Trophoblast cell (in vitro differentiated cells and primary cell): ENCODE data around the gene KSR1.
A peak's percentile ranks its signal among the peaks of the same experiment; 100 is the strongest.

Experiments
- DNase-seq, 2 donors: peaks; one replicate each; pipeline ENCODE4 v3.0.0-alpha.2; 2016
- H2AFZ ChIP-seq: 2 replicates; pipeline ENCODE4 v1.6.1; 2013; ENCODE audit warnings: low read length, moderate library complexity, mild to moderate bottlenecking; ENCODE audit not compliant: insufficient read depth, poor library complexity
- H2AK5ac ChIP-seq: 2 replicates; pipeline ENCODE4 v1.6.1; 2013; ENCODE audit warnings: mild to moderate bottlenecking, low read length
- H2BK120ac ChIP-seq: 2 replicates; pipeline ENCODE4 v1.6.1; 2013; ENCODE audit warnings: low read length, mild to moderate bottlenecking, moderate library complexity; ENCODE audit not compliant: insufficient read depth, poor library complexity
- H2BK12ac ChIP-seq: 2 replicates; pipeline ENCODE4 v1.6.1; 2013; ENCODE audit warnings: mild to moderate bottlenecking, low read length, moderate library complexity
- H2BK5ac ChIP-seq: 2 replicates; pipeline ENCODE4 v1.6.1; 2013; ENCODE audit warnings: low read length, low read depth, moderate library complexity, mild to moderate bottlenecking; ENCODE audit not compliant: poor library complexity
- H3K14ac ChIP-seq: 2 replicates; pipeline ENCODE4 v1.6.1; 2013; ENCODE audit warnings: mild to moderate bottlenecking, low read length
- H3K18ac ChIP-seq: 2 replicates; pipeline ENCODE4 v1.6.1; 2013; ENCODE audit warnings: mild to moderate bottlenecking, low read length
- H3K23ac ChIP-seq: 2 replicates; pipeline ENCODE4 v1.6.1; 2013; ENCODE audit warnings: low read length
- H3K27ac ChIP-seq: 2 replicates; pipeline ENCODE4 v1.5.1; 2013; ENCODE audit warnings: low read depth, mild to moderate bottlenecking, inconsistent platforms, low read length, moderate library complexity
- H3K27me3 ChIP-seq: 2 replicates; pipeline ENCODE4 v1.6.1; 2013; ENCODE audit warnings: inconsistent platforms, mild to moderate bottlenecking, low read length, moderate library complexity; ENCODE audit not compliant: insufficient read depth
- H3K36me3 ChIP-seq, 2 experiments: 1 replicate in 1 of 2; 2 replicates in 1 of 2; pipeline ENCODE4 v1.6.1; 2013; ENCODE audit warnings: low read length in 2 of 2, mild to moderate bottlenecking in 2 of 2, moderate library complexity in 1 of 2; ENCODE audit not compliant: insufficient read depth in 2 of 2, control insufficient read depth in 1 of 2
- H3K4ac ChIP-seq: 2 replicates; pipeline ENCODE4 v1.6.1; 2013; ENCODE audit warnings: low read depth, mild to moderate bottlenecking, low read length, moderate library complexity
- H3K4me1 ChIP-seq, 2 experiments: 1 replicate in 1 of 2; 2 replicates in 1 of 2; pipeline ENCODE4 v1.6.1; 2013; ENCODE audit warnings: low read length in 2 of 2, mild to moderate bottlenecking in 2 of 2, moderate library complexity in 1 of 2; ENCODE audit not compliant: insufficient read depth in 2 of 2, control insufficient read depth in 1 of 2
- H3K4me2 ChIP-seq: 2 replicates; pipeline ENCODE4 v1.6.1; 2013; ENCODE audit warnings: inconsistent platforms, mild to moderate bottlenecking, low read length, moderate library complexity
- H3K4me3 ChIP-seq: 2 replicates; pipeline ENCODE4 v1.5.1; 2013; ENCODE audit warnings: mild to moderate bottlenecking, low read depth, low read length, inconsistent platforms
- H3K79me1 ChIP-seq: one replicate; pipeline ENCODE4 v1.6.1; 2013; ENCODE audit warnings: low read length
- H3K79me2 ChIP-seq: 2 replicates; pipeline ENCODE4 v1.6.1; 2013; ENCODE audit warnings: low read length, mild to moderate bottlenecking; ENCODE audit not compliant: control insufficient read depth, insufficient read depth, poor library complexity
- H3K9ac ChIP-seq: 2 replicates; pipeline ENCODE4 v1.6.1; 2013; ENCODE audit warnings: mild to moderate bottlenecking, low read length
- H3K9me3 ChIP-seq: 2 replicates; pipeline ENCODE4 v1.6.1; 2013; ENCODE audit warnings: low read depth, mild to moderate bottlenecking, control low read depth, inconsistent platforms, low read length; ENCODE audit not compliant: insufficient read depth
- H4K12ac ChIP-seq: 2 replicates; pipeline ENCODE4 v1.6.1; 2013; ENCODE audit warnings: low read depth, mild to moderate bottlenecking, low read length, moderate library complexity
- H4K8ac ChIP-seq: 2 replicates; pipeline ENCODE4 v1.6.1; 2013; ENCODE audit warnings: low read depth, mild to moderate bottlenecking, low read length, moderate library complexity
- H4K91ac ChIP-seq: one replicate; pipeline ENCODE4 v1.6.1; 2013; ENCODE audit warnings: low read depth, mild to moderate bottlenecking, low read length, moderate library complexity
- WGBS: extraction: QIAGEN DNeasy Blood & Tissue Kit; methylation state at CpG from one replicate; pipeline ENCODE4 v1.1.7; 2013; ENCODE audit warnings: missing lambda C conversion rate; ENCODE audit not compliant: insufficient read length, insufficient coverage; ENCODE audit errors: extremely low coverage; 5-methylcytosine and 5-hydroxymethylcytosine counted together

KSR1 gene

GRCh38 chr17:27572665-27573064 is 116.4 kb downstream of the KSR1 start:
- Histone ChIP-seq H3K36me3 (no peaks in the 10 kb centered on the region), H3K9me3 (no peaks in the 10 kb centered on the region), H2BK12ac (no peak overlapping the region), H3K4me2 (no peak overlapping the region), H2AFZ (no peak overlapping the region), H2BK5ac (no peak overlapping the region), H4K12ac (no peak overlapping the region), H3K79me1 (peaks cover 19% of the 10 kb centered on the region), H2AK5ac (no peak overlapping the region), H3K4me3 (no peak overlapping the region), H3K23ac (no peak overlapping the region), H3K79me2 (peaks cover 9% of the 10 kb centered on the region), H3K27ac (no peak overlapping the region), H4K8ac (no peak overlapping the region), H4K91ac (peak overlapping the region; percentile 8), H2BK120ac (no peak overlapping the region), H3K4me1 (peaks cover 26 to 56% of the 10 kb centered on the region in 2 experiments), H3K14ac (no peak overlapping the region), H3K18ac (no peak overlapping the region), H3K4ac (no peak overlapping the region), H3K27me3 (no peaks in the 10 kb centered on the region), H3K9ac (no peak overlapping the region)
- no CpG with 5 or more reads among the region's 7 CpGs for WGBS
- no peak for DNase-seq

- Histone ChIP-seq H3K14ac (no peak overlapping the region), H3K9ac (no peak overlapping the region), H4K12ac (no peak overlapping the region), H3K4me3 (no peak overlapping the region), H2BK5ac (no peak overlapping the region), H3K4me2 (no peak overlapping the region), H3K27me3 (no peaks in the 10 kb centered on the region), H3K27ac (no peak overlapping the region), H2BK120ac (no peak overlapping the region), H3K79me1 (peaks cover 24% of the 10 kb centered on the region), H2AFZ (no peak overlapping the region), H4K8ac (no peak overlapping the region), H3K18ac (no peak overlapping the region), H2BK12ac (no peak overlapping the region), H3K9me3 (no peaks in the 10 kb centered on the region), H3K4me1 (peaks cover 33 to 61% of the 10 kb centered on the region in 2 experiments), H3K36me3 (no peaks in the 10 kb centered on the region), H4K91ac (no peak overlapping the region), H3K79me2 (peaks cover 12% of the 10 kb centered on the region), H2AK5ac (no peak overlapping the region), H3K4ac (no peak overlapping the region), H3K23ac (no peak overlapping the region)
- DNase-seq: no peak
- WGBS: no CpG with 5 or more reads among the region's 5 CpGs
Measured at GRCh38 chr17:27573548-27573947, 117.3 kb downstream of the KSR1 start.

- Histone ChIP-seq H3K27ac (no peak overlapping the region), H2AK5ac (no peak overlapping the region), H3K27me3 (no peaks in the 10 kb centered on the region), H2BK12ac (no peak overlapping the region), H4K12ac (no peak overlapping the region), H4K8ac (no peak overlapping the region), H3K79me1 (peaks cover 27% of the 10 kb centered on the region), H2AFZ (no peak overlapping the region), H4K91ac (no peak overlapping the region), H3K18ac (no peak overlapping the region), H3K79me2 (peaks cover 14% of the 10 kb centered on the region), H3K4me1 (peaks cover 38 to 62% of the 10 kb centered on the region in 2 experiments), H2BK5ac (no peak overlapping the region), H3K9me3 (no peaks in the 10 kb centered on the region), H3K36me3 (no peaks in the 10 kb centered on the region), H3K14ac (no peak overlapping the region), H3K4ac (no peak overlapping the region), H3K23ac (no peak overlapping the region), H3K4me3 (no peak overlapping the region), H3K9ac (no peak overlapping the region), H2BK120ac (no peak overlapping the region), H3K4me2 (no peak overlapping the region)
- no CpG with 5 or more reads among the region's 4 CpGs for WGBS
- peak in 1 of 2 donors; percentile 37 for DNase-seq
Measured at GRCh38 chr17:27573971-27574525, 117.8 kb downstream of the KSR1 start.

- peaks cover 29% of the 10 kb centered on the region for H3K79me1 ChIP-seq
- H3K27ac ChIP-seq: peak overlapping the region; percentile 22
- H3K9ac ChIP-seq: no peak overlapping the region
- H3K79me2 ChIP-seq: peaks cover 12% of the 10 kb centered on the region
- H3K14ac ChIP-seq: peak overlapping the region; percentile 22
- H2AFZ ChIP-seq: no peak overlapping the region
- H3K9me3 ChIP-seq: no peaks in the 10 kb centered on the region
- peaks cover 36 to 58% of the 10 kb centered on the region in 2 experiments for H3K4me1 ChIP-seq
- H3K18ac ChIP-seq: no peak overlapping the region
- no peak overlapping the region for H3K4ac ChIP-seq
- no peaks in the 10 kb centered on the region for H3K27me3 ChIP-seq
- no peak overlapping the region for H3K23ac ChIP-seq
- peak overlapping the region; percentile 45 for H2BK12ac ChIP-seq
- no peak overlapping the region for H3K4me2 ChIP-seq
- peak; percentile 37 to 74 for DNase-seq
- WGBS: no CpG with 5 or more reads among the region's 3 CpGs
- H2BK5ac ChIP-seq: peak overlapping the region; percentile 33
- H2BK120ac ChIP-seq: peak overlapping the region; percentile 81
- H4K91ac ChIP-seq: peak overlapping the region; percentile 60
- no peak overlapping the region for H3K4me3 ChIP-seq
- H4K8ac ChIP-seq: no peak overlapping the region
- no peak overlapping the region for H4K12ac ChIP-seq
- H3K36me3 ChIP-seq: no peaks in the 10 kb centered on the region
- H2AK5ac ChIP-seq: peak overlapping the region; percentile 49
Measured at GRCh38 chr17:27575096-27575911, 119.1 kb downstream of the KSR1 start.
